Ovary (tissue), 3 donors: ENCODE results near the gene CTXN2.

Source experiments
- POLR2A ChIP-seq: fragments of 450-650 bp; IDR thresholded peaks from one replicate; pipeline ENCODE4 v1.6.1; 2017; ENCODE audit warnings: antibody characterized with exemption, mild to moderate bottlenecking, moderate library complexity
- TF ChIP-seq, protein P1 (sequence below), 3 donors: fragments of 450-650 bp in 2 of 3; fragments of 200-600 bp in 1 of 3; IDR thresholded peaks; one replicate each; pipeline versions ENCODE4 v1.5.1 to v1.8.0; 2016 to 2022; ENCODE audit warnings: antibody characterized with exemption in 3 of 3, mild to moderate bottlenecking in 1 of 3
- donor health status: DM: no; HTN: no; CAD: no.

DNA sequence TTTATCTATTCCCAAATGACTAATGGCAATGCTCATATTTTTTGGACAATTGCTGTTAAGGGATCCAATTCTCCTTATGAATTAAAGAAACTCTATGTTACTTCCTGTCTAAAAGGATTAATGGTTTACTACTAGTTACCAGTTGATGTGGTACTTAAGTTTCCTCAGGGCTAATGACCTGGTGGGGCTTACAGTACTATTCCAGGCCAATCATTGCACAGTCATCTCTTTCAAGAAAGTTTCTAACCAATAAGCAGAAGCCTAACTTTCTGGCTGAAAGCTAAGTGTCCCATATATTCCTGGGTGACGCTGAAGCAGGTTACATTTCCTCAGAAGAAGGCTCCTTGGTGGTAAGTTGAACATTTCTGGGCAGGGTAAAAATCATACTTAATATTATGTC is 14.5 kb downstream of the CTXN2 start, which contains the start of gene SLC12A1:
- TF ChIP-seq, protein P1, sequence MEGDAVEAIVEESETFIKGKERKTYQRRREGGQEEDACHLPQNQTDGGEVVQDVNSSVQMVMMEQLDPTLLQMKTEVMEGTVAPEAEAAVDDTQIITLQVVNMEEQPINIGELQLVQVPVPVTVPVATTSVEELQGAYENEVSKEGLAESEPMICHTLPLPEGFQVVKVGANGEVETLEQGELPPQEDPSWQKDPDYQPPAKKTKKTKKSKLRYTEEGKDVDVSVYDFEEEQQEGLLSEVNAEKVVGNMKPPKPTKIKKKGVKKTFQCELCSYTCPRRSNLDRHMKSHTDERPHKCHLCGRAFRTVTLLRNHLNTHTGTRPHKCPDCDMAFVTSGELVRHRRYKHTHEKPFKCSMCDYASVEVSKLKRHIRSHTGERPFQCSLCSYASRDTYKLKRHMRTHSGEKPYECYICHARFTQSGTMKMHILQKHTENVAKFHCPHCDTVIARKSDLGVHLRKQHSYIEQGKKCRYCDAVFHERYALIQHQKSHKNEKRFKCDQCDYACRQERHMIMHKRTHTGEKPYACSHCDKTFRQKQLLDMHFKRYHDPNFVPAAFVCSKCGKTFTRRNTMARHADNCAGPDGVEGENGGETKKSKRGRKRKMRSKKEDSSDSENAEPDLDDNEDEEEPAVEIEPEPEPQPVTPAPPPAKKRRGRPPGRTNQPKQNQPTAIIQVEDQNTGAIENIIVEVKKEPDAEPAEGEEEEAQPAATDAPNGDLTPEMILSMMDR (IDR thresholded peaks at IDR 0.05), result no peak
- no peak for TF ChIP-seq POLR2A
